ENCODE data around the gene HTRA1.

DNA sequence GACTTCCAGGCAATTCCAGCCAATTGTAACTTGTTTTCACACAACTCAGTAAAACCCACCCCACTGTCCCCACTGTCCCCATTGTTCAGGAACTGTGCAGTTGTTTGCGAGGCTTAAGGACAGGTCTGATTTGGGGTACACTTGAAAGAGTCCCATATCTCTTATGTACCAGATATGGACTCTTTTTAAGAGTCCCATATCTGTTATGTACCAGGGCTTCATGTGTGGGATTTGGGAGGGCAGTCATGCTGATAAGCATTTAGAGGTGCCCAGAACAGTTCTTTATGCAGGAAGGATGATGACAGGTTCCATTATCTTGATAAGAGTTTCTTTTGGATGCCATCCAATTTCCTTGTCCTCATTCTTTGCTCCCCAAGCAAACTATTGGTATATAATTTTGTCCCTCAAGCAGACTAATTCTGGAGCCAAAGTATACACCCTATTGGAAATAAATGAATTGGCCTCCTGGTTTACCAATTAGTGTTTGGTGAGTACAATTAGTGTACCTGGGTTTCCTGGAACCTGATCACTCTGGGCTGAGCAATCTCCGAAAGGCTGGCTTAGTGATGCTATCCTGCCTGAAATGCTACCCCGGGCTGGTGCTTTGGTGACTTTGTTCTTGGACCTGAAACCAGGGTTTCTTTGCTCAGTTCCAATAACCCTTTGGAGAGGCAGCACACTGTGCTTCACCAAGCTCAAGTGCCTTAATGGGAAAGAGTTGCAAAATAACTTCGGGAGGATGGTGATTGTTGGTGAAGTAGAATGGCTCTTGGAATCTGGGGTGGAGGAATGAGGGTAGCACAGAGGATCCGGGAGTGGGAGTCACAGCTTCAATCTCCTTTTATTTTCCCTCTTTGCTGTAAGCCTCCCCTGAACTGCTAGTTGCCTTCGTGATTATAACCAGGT is 93.0 kb downstream of the HTRA1 start:
- no peak for TF ChIP-seq GATA2 (IDR thresholded peaks at IDR 0.05; ENCODE audit: low read depth, low read length)
- TF ChIP-seq GATA3 (IDR thresholded peaks at IDR 0.05; ENCODE audit: low read depth, low read length), result no peak
